ENCODE results near the gene KCNIP1.

The KCNIP1 gene

DNA sequence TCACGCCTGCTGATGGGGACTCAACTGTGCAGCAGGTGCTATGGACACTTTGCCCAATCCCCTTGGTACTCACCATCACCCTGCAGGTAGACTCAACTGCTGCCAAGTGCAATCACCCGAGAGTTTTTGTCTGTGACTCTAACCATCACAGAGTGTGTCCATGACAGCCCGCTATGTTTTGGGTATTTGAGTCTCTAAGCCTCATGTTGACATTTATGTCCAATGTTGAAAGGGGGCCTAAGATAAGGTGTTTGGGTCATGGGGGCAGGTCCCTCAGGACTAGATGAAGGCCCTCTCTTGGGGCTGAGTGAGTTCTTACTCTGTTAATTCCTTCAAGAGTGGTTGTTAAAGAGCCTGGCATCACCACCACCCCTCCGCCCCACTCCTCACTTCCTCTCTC, 235.6 kb downstream of the KCNIP1 start:
- intact Hi-C loops (cut with micrococcal nuclease), result no loop called here
- Mint-ChIP-seq H3K4me3 (no peak overlapping the region), H3K27me3 (peaks cover 21% of the 10 kb centered on the region), H3K4me1 (ENCODE audit: low read depth) (peaks cover 4% of the 10 kb centered on the region), H3K9me3 (peaks cover 17% of the 10 kb centered on the region), H3K27ac (no peak overlapping the region), H3K36me3 (ENCODE audit: low read depth) (no peaks in the 10 kb centered on the region)

GRCh38 chr5:170740551-170741205, 236.9 kb downstream of the KCNIP1 start:
- H3K36me3 Mint-ChIP-seq (ENCODE audit: low read depth), result no peaks in the 10 kb centered on the region
- H3K4me1 Mint-ChIP-seq (ENCODE audit: low read depth), result peaks cover 4% of the 10 kb centered on the region
- intact Hi-C loops (cut with micrococcal nuclease), result no loop called here
- no peak overlapping the region for H3K27ac Mint-ChIP-seq
- no peak overlapping the region for H3K4me3 Mint-ChIP-seq
- H3K27me3 Mint-ChIP-seq, result peaks cover 31% of the 10 kb centered on the region
- peaks cover 5% of the 10 kb centered on the region for H3K9me3 Mint-ChIP-seq

DNA sequence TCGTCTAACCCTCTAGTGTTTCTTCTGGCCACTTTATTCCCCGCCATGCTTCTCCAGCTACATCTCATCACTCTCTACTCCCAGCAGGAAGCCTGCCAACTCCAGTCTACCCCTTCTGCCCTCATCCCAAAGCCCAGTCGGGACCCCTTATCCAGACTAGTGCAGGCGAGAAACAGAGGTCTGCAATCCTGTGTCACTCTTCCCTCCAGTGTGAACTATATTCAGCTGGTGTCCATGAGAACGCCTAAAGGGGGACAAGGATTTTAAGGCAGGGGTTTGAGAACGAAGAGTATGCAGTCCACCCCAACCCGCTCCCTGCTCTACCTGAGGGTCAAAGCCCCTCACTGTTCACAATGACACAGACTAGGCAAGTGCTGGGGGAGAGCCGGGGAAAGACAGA, 238.0 kb downstream of the KCNIP1 start:
- no peak overlapping the region for H3K27ac Mint-ChIP-seq
- intact Hi-C loops (cut with micrococcal nuclease), result no loop called here
- H3K9me3 Mint-ChIP-seq, result no peaks in the 10 kb centered on the region
- H3K36me3 Mint-ChIP-seq (ENCODE audit: low read depth), result no peaks in the 10 kb centered on the region
- peaks cover 34% of the 10 kb centered on the region for H3K27me3 Mint-ChIP-seq
- H3K4me3 Mint-ChIP-seq, result no peak overlapping the region
- peaks cover 4% of the 10 kb centered on the region for H3K4me1 Mint-ChIP-seq (ENCODE audit: low read depth)

GRCh38 chr5:170743876-170744212, 240.0 kb downstream of the KCNIP1 start:
- Mint-ChIP-seq H3K4me1 (ENCODE audit: low read depth) (peaks cover 4% of the 10 kb centered on the region), H3K27me3 (peaks cover 43% of the 10 kb centered on the region), H3K9me3 (no peaks in the 10 kb centered on the region), H3K4me3 (no peak overlapping the region), H3K27ac (no peak overlapping the region), H3K36me3 (ENCODE audit: low read depth) (no peaks in the 10 kb centered on the region)
- intact Hi-C loops (cut with micrococcal nuclease), result loop anchor here (2.0 kb wide), 1 partner anchor 47 kb away; no protein-coding TSS in a partner anchor

DNA sequence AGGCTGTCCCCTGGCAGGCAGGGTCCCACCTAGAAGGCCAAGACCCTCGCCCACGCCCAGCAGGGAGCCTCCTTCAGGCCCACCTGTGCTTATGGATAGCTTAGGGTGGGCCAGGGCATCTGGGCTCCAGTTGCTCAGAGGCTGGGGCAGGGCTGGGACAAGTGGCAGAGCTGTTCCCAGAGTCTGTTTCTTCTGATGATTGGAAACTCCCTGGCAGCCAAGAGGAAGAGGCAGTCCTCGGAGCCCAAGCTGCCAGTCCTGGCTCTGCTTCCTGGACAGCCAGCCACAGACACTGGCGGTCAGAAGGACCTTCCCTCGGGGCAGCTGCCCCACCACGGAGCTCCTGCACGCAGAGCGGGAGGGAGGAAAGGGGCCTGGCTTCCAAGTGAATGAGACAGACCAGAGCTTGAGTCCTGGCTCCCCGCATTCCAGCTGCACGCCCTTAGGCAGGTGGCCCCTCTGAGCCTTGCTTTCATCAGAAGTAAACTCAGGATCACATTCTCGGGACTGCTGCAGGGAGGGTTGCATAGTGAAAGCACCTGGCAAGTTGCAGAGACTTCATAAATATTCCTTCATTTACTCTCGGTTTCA, 241.8 kb downstream of the KCNIP1 start:
- Mint-ChIP-seq H3K4me1 (ENCODE audit: low read depth) (peaks cover 4% of the 10 kb centered on the region), H3K27me3 (peaks cover 49% of the 10 kb centered on the region), H3K27ac (no peak overlapping the region), H3K36me3 (ENCODE audit: low read depth) (no peaks in the 10 kb centered on the region), H3K4me3 (no peak overlapping the region), H3K9me3 (no peaks in the 10 kb centered on the region)
- intact Hi-C loops (cut with micrococcal nuclease), result loop anchor here (2.0 to 5.0 kb wide), 2 partner anchors 45 to 597 kb away; no protein-coding TSS in a partner anchor

DNA sequence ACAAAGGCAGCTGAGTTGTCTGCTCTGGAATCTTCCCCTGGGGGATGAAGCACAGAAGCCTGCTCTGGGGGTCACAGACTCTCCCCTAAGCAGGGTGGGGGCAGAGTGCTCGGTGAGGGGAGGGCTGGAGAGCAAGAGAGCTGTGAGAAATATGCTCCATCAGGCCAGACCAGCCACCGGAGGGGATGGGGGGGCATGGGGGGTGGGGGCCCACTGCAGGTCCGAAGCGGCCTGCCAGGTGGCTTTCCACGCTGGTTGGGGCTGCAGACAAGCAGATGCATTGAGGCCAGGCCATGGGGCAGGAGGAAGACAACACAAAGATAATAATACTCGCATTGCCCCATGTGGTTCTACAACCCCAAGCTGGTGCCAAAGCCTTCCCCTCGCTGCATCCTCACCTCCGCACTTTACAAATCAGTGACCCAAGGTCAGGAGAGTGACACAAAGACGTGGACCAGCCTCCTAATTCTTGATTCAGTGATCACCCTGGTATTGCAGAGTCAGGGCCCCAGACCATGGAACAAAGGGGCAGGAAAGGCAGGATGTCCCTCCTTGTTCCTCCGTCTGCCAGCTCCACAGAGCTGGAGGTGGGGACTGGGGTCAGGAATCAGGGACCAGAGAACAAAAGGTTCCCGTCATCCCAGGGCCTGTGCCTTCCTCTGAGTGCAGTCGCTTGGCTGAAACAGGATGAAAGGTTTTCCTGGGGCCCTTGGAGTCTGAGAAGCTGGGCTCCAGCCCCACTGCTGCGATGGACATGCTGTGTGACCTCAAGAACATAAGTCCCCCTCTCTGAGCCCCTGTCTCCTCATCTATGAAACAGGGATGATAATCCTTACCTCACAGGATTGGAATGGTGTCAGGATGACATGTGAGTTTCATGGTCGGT, 242.5 kb downstream of the KCNIP1 start:
- H3K27ac Mint-ChIP-seq, result no peak overlapping the region
- H3K4me1 Mint-ChIP-seq (ENCODE audit: low read depth), result peaks cover 4% of the 10 kb centered on the region
- H3K9me3 Mint-ChIP-seq, result no peaks in the 10 kb centered on the region
- H3K27me3 Mint-ChIP-seq, result peaks cover 53% of the 10 kb centered on the region
- intact Hi-C loops (cut with micrococcal nuclease), result loop anchor here (5.0 kb wide), 1 partner anchor 596 kb away; no protein-coding TSS in a partner anchor
- H3K4me3 Mint-ChIP-seq, result no peak overlapping the region
- no peaks in the 10 kb centered on the region for H3K36me3 Mint-ChIP-seq (ENCODE audit: low read depth)

- no peaks in the 10 kb centered on the region for H3K9me3 Mint-ChIP-seq
- no peak overlapping the region for H3K4me3 Mint-ChIP-seq
- H3K36me3 Mint-ChIP-seq (ENCODE audit: low read depth), result no peaks in the 10 kb centered on the region
- peaks cover 52% of the 10 kb centered on the region for H3K27me3 Mint-ChIP-seq
- H3K4me1 Mint-ChIP-seq (ENCODE audit: low read depth), result peaks cover 4% of the 10 kb centered on the region
- H3K27ac Mint-ChIP-seq, result no peak overlapping the region
- intact Hi-C loops (cut with micrococcal nuclease), result loop anchor here (5.0 kb wide), 1 partner anchor 595 kb away; no protein-coding TSS in a partner anchor
Observed at GRCh38 chr5:170746961-170747340, 243.1 kb downstream of the KCNIP1 start.

DNA sequence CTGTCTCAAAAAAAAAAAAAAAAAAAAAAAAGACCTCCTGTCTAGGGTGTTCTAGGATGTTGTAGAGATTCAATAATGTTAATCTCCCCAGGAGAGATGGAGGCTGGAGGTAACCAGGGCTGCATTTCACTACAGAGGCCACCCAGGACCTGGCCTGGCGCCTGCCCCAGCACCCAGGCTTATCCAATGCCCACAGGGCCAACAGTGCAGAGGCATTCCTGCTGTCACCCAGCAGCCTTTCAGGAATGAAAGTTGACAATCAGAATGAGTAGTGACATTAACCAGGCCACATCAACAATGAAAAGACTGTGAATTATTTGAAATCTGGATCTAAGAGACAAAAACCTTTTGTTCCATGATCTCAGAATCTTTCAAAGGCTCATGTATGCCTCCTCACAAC, 243.5 kb downstream of the KCNIP1 start:
- no peaks in the 10 kb centered on the region for H3K36me3 Mint-ChIP-seq (ENCODE audit: low read depth)
- intact Hi-C loops (cut with micrococcal nuclease), result loop anchor here (5.0 kb wide), 1 partner anchor 595 kb away; no protein-coding TSS in a partner anchor
- H3K9me3 Mint-ChIP-seq, result no peaks in the 10 kb centered on the region
- H3K4me3 Mint-ChIP-seq, result no peak overlapping the region
- H3K27ac Mint-ChIP-seq, result no peak overlapping the region
- peaks cover 54% of the 10 kb centered on the region for H3K27me3 Mint-ChIP-seq
- H3K4me1 Mint-ChIP-seq (ENCODE audit: low read depth), result peaks cover 4% of the 10 kb centered on the region

- intact Hi-C loops (cut with micrococcal nuclease), result loop anchor here (5.0 kb wide), 1 partner anchor 594 kb away; no protein-coding TSS in a partner anchor
- Mint-ChIP-seq H3K27me3 (peaks cover 55% of the 10 kb centered on the region), H3K9me3 (no peaks in the 10 kb centered on the region), H3K27ac (no peak overlapping the region), H3K36me3 (ENCODE audit: low read depth) (no peaks in the 10 kb centered on the region), H3K4me1 (ENCODE audit: low read depth) (peaks cover 4% of the 10 kb centered on the region), H3K4me3 (no peak overlapping the region)
Observed at GRCh38 chr5:170747851-170748250, 244.0 kb downstream of the KCNIP1 start.

GRCh38 chr5:170748951-170749471, 245.2 kb downstream of the KCNIP1 start:
- H3K4me3 Mint-ChIP-seq, result no peak overlapping the region
- peaks cover 45% of the 10 kb centered on the region for H3K27me3 Mint-ChIP-seq
- H3K9me3 Mint-ChIP-seq, result no peaks in the 10 kb centered on the region
- H3K27ac Mint-ChIP-seq, result no peak overlapping the region
- no peaks in the 10 kb centered on the region for H3K36me3 Mint-ChIP-seq (ENCODE audit: low read depth)
- peaks cover 4% of the 10 kb centered on the region for H3K4me1 Mint-ChIP-seq (ENCODE audit: low read depth)
- intact Hi-C loops (cut with micrococcal nuclease), result loop anchor here (5.0 kb wide), 1 partner anchor 593 kb away; no protein-coding TSS in a partner anchor

- no peaks in the 10 kb centered on the region for H3K36me3 Mint-ChIP-seq (ENCODE audit: low read depth)
- intact Hi-C loops (cut with micrococcal nuclease), result loop anchor here (5.0 kb wide), 1 partner anchor 592 kb away; no protein-coding TSS in a partner anchor
- H3K27me3 Mint-ChIP-seq, result peaks cover 37% of the 10 kb centered on the region
- no peak overlapping the region for H3K27ac Mint-ChIP-seq
- H3K4me1 Mint-ChIP-seq (ENCODE audit: low read depth), result no peaks in the 10 kb centered on the region
- no peaks in the 10 kb centered on the region for H3K9me3 Mint-ChIP-seq
- no peak overlapping the region for H3K4me3 Mint-ChIP-seq
Observed at GRCh38 chr5:170749911-170750431, 246.2 kb downstream of the KCNIP1 start.

DNA sequence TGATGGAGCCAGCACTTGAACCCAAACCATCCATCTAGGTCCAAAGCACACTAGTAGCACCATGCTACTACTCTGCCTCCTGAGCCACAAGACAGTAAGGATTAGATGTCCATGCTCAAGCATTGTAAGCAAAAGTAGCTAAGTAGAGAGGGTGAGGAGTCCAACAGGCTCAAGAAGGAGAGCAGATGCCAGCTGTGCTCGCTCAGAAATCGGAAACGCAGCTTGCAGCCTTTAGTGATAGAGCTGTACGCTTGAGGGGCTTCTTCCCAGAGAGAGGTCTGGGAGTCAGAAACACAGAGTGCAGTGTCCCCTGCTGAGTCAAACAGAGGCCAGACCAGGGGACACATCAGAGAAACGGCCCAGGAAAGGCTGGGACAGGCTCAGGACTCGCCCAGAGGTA, 247.0 kb downstream of the KCNIP1 start:
- no peaks in the 10 kb centered on the region for H3K9me3 Mint-ChIP-seq
- H3K36me3 Mint-ChIP-seq (ENCODE audit: low read depth), result no peaks in the 10 kb centered on the region
- H3K4me3 Mint-ChIP-seq, result no peak overlapping the region
- intact Hi-C loops (cut with micrococcal nuclease), result no loop called here
- no peaks in the 10 kb centered on the region for H3K4me1 Mint-ChIP-seq (ENCODE audit: low read depth)
- no peak overlapping the region for H3K27ac Mint-ChIP-seq
- H3K27me3 Mint-ChIP-seq, result peaks cover 29% of the 10 kb centered on the region

DNA sequence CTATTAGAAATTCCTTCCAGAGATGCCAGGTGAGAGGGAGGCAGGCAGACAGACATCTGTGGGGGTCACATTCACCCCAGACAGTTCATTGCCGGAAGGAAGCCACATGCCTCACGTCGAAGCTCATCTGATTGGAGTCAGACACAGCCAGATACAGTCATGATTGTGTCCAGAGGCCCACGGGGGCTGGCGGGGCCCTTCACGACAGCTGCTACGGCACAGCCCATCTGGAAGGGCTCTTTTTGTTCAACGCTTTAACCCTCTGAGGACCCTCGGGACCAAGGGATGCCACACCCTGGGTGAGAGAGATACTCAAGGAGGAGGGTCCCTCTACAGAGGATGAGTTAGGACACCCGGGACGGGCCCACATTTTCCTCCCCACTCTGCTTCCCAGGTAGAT, 247.8 kb downstream of the KCNIP1 start:
- peaks cover 6% of the 10 kb centered on the region for H3K4me1 Mint-ChIP-seq (ENCODE audit: low read depth)
- no peak overlapping the region for H3K27ac Mint-ChIP-seq
- no peaks in the 10 kb centered on the region for H3K36me3 Mint-ChIP-seq (ENCODE audit: low read depth)
- intact Hi-C loops (cut with micrococcal nuclease), result no loop called here
- no peak overlapping the region for H3K4me3 Mint-ChIP-seq
- peaks cover 25% of the 10 kb centered on the region for H3K27me3 Mint-ChIP-seq
- no peaks in the 10 kb centered on the region for H3K9me3 Mint-ChIP-seq

All from dendritic cell treated with granulocyte-macrophage colony-stimulating factor and Interleukin-4, amounts not matched to agents 40 ng/mL and 50 ng/mL, for 4 days (primary cell).